GM19035 (cell line): ENCODE results near the gene CORO6.

Source experiments
- ATAC-seq: cut with Tn5 transposase; IDR thresholded peaks from one replicate; pipeline ENCODE4 v1.9.1; 2021; ENCODE audit not compliant: unreplicated experiment

CORO6 gene

GRCh38 chr17:29567304-29567553 lies 55.5 kb downstream of the CORO6 start:
- ATAC-seq: peak; percentile 12

DNA sequence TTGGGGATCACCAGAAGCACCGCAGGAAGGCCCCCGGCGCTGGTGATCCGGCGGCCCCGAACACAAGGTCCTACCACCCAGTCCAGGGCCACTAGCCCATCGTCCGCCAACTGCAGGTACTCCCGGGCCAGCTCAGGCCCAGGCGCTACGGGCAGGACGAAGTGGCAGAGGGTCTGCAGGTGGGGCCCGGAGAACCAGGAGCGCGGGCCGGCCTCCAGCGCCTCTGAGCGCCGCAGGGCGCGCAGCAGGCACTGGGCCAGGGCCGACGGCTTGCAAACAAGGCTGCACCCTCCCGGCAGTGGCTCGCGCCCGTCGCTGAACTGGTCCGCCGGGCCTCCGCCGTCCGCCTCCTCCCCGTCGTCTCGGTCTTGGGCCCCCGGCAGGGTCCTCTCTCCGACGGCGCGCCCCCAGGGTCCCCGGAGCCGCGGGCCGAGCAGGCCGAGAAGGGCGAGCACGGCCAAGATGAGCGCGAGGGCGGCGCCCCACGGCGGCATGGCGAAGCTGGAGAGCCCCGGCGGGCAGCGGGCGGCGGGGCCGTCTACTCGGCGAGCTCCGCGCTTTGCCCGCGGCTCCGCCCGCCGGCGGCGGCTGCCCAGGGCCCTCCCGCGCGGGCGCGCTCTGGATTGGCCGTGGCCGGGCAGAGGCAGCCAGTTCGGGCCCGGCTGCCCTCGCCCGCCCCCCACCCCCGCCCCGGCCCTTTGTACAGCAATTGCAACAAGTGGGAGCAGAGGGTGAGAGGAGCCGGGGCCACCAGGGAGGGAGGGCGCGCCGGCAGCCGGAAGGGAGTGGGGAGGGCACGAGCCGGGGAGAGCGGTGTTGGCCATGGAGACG lies 56.0 kb downstream of the CORO6 start, which contains the start of gene ABHD15:
Gene ABHD15, minus strand, starts transcription at position 565 of the 831 bp plus-strand sequence. Its CDS starts 71 bp downstream, at position 494.
- ATAC-seq: peak; percentile 30

DNA sequence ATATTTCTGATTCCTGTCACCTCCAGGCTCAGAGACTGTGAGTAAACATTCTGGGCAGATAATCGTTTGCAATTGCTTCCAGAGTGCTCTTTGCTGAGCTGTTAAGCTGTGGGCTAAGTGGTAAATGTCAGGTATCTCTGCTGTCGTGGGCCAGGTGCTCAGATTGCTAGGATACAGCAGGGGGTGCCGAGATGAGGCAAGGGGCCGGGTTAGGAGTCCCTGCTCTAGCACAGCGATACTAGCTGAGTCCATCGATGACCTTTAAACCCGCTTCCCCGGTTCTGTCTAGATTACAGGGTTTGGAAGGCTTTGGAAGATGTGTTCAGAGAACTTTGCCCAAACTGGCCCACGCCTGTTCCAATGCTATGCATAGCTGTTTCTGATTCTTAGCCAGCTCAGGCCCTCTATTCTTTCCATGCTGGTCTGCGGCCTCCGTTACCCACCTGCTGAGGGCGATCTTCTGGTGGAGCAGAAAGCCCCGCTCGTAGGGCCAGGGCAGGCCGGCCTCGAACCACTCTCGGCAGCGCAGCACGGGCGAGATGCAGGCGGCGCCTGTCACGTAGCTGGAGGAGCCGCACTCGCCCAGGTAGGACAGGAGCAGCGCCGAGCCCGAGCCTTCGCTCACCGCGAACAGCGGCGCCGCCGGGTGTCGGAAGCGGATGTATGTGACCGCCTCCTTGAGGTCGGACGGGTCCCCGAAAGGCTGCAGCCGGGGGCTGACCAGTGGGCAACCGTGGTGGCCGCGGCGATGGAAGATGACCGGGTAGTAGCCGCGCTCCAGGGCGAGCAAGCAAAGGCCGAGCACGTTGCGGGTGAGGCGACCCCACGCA lies 56.9 kb downstream of the CORO6 start:
- ATAC-seq: peak; percentile 24
